GM21367 (cell line): ENCODE measurements around the gene METTL6.
"Not testable (repeated sequence)": the region's sequence is repeated elsewhere in the genome, so short reads cannot be mapped to it uniquely, and the experiment has no call there.

ENCODE experiments used
- ATAC-seq: cut with Tn5 transposase; IDR thresholded peaks from one replicate; pipeline ENCODE4 v1.9.1; 2021; ENCODE audit not compliant: unreplicated experiment

METTL6 gene

DNA sequence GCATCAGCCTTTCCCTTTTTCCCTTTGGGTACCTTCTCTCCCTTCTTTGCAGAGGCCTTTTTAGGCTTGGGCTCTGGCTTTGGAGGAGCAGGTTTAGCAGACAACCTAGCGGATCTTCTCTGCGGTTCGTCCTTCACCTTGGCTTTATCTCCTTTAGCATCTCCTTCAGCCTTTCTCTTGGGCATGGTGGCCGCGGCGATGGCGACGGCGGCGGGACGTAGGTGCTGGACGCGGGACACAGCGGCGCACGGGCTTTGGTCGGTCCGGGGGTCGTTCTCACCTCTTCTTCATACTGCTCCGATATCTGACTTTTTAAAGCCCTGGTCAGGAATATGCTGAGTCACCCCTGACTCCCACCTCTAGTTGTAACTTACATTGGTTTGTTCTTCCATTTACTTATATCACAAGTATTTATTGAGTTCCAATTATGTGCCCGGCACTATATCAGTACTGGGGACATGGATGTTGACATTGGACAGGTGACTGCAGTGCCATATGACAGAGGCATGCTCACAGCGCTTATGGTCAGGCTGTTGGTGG is 51.8 kb downstream of the METTL6 start:
- no peak for ATAC-seq

DNA sequence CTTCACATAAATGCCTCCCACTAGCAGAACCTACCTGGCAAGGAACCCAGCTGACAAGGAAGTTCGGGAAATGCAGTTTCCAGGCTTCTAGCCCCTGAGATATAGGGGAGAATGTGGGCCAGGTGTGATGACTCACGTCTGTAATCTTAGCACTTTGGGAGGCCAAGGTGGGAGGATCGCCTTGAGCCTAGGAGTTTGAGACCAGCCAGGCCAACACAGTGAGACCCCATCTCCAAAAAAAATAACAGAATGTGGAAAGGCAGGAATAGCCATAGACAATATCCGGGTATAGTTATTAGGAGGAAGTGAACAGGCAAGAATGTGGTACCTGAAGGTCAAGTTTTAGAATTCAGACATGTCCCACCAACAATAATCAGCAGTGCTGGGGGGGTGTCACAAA is 54.4 kb downstream of the METTL6 start:
- ATAC-seq: no peak

DNA sequence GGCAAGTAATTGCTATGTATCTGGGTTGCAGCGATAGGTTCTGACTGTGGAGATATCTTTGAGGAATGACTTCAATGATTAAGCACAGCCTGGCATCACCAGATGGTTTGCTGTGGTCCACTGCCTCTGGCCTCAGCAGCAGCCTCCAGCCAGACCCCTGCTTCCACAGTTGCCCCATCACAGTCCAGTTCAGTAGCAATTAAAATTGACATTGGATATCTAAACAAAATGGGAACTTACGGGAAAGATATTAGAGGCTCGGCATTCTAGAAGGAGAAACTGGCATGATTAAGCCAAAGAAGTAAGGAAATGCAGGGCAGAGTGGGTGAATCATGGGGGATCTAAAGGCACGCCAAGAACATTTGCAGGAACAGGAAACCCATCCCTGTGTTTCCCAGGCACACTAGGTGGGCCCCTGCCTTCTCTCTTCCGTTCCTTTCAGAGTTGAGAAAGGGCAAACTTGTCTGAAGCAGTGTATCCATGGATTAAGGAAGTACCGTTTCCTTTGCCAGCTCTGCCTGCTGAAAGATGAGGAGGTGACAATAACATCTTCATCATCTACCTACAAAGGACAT is 58.7 kb downstream of the METTL6 start:
- no peak for ATAC-seq

DNA sequence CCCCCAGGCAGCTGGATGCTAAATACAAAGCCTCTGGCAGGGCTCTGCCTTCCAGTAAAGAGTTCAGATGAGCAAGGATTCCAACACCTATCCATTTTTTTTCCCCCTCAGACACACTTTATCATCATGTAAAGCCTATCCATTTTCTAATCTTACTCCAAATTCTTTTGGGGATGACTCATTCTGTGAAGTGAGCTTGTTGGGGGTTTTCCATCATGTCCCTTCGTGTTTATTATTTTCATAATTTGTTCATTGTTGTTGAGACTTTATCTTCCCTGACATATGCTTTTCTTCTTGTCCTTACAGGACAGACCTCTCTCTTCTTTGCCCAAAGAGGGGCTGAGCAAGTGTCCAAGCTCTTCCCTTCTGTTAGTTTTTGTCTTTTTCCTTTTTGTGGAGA is 60.3 kb downstream of the METTL6 start:
- no peak for ATAC-seq

DNA sequence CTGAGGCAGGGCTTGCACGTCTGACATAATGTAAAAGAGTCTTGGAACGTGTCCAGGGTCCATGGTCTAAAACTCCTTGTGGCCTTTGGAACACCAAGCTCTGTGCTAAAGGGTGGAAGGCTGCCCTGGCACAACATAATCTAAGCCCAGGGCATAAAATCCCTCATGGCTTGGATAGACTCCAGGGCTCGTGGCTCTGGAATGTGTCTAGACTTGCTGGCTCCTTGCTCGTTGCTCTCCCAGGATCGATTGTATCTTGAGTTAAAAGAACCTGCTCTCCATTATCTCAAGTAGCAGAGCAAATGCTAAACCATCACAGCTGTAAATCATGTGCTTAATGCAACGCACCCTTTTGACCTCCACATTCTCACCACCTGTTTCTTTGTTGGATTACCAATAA is 63.3 kb downstream of the METTL6 start:
- ATAC-seq: not testable (repeated sequence)

DNA sequence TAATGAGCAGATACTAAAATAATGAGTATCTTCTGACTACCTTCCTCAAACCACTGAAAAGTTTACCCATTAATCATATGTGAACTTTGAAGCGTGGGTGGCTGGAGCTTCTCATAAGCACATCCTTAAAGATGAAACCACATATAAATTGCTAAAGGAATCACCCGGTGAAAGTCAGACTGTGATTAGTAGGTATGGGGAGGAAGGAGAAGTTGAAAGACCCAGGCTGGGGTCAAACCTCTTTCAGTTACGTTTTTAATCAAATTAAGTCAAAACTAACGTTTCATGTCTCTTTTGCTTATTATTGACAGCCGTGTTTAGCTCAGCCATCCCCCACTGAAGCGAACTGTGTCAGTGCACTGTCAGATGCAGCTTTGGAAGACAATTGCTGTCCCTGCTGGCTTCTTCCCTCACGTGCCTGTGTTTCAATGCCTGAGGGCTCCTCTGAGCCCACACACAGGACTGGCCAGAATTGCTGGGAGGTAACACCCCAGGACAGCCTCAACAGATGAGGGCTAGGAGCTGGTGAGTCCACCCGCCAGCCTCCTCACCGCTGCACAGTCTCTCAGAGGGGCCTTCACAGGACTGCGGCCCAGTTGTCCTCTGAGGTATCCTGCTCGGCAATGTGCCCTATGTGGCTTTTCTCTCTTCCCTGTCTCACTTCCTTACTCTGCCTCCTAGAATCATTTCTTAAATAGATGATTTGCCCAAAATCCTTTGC is 65.7 kb downstream of the METTL6 start:
- peak; percentile 61 for ATAC-seq

DNA sequence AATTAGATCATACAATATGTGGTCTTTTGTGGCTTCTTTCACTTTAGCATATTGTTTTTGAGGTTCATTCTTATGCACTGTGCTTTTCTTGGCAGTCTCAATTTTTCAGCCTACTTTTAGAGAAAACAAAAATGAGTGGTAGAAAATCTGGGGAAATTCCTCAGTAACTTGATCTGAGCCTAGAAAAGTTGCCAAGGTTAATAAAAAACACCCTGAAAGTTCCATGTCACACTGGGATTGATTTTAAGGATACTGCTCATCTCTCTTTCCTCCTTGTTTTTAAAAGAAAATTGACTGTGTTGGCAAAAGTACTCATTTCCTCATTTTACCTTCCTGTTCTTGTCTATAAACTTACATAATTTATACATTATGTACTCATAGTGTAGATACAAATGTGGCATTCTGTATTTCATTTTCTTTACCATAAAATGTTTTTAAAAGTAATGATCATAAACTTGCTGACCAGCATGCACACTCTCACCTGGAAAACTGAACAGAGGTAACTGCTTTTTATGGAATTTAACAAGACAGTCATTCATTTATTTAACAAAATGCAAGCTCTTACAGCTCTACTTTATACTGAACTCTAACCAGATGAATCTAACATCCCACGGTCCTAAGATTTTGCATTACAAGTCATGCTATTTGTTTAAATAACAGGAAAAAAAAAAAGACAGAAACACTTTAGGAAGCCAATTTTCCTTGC is 66.4 kb downstream of the METTL6 start:
- no peak for ATAC-seq
